T-helper 1 cell treated with Interleukin-12 subunit alpha and Interleukin-12 subunit beta and Interleukin-4 antibody, amounts not matched to agents 30 μg/mL and 1 μg/mL, for 36 hours (primary cell): ENCODE measurements around the gene SMCO2.

Experiments used
- H3K27ac Mint-ChIP-seq: one replicate; pipeline ENCODE4 v1.8.0; 2021; ENCODE audit warnings: mild to moderate bottlenecking, mixed read lengths
- H3K27me3 Mint-ChIP-seq: one replicate; pipeline ENCODE4 v1.8.0; 2021; ENCODE audit warnings: low read depth, mixed read lengths
- H3K36me3 Mint-ChIP-seq: one replicate; pipeline ENCODE4 v1.8.0; 2021; ENCODE audit warnings: low read depth, mixed read lengths
- H3K4me1 Mint-ChIP-seq: one replicate; pipeline ENCODE4 v1.8.0; 2021; ENCODE audit warnings: low read depth, mixed read lengths
- H3K4me3 Mint-ChIP-seq: one replicate; pipeline ENCODE4 v1.8.0; 2021; ENCODE audit warnings: mild to moderate bottlenecking, moderate library complexity, mixed read lengths
- H3K9me3 Mint-ChIP-seq: one replicate; pipeline ENCODE4 v1.8.0; 2021; ENCODE audit warnings: mixed read lengths

The SMCO2 gene

DNA sequence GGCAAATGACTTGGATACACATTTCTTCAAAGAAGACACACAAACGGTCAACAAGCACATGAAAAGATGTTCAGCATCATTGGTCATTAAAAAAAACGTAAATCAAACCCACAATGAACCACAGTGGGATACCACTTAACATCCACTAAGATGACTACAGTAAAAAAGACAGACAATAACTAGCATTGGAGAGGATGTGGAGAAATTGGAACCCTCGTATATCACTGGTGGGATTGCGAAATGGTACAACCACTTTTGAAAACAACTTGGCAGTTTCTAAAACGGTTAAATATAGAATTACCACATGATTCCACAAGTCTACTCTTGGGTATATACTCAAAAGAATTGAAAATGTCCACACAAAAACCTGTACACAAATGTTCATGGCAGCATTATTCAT is 52.2 kb downstream of the SMCO2 start:
- Mint-ChIP-seq H3K36me3 (peaks cover 24% of the 10 kb centered on the region), H3K4me1 (peaks cover 49% of the 10 kb centered on the region), H3K27ac (peak overlapping the region; percentile 68), H3K9me3 (peaks cover 4% of the 10 kb centered on the region), H3K27me3 (peaks cover 3% of the 10 kb centered on the region), H3K4me3 (no peak overlapping the region)

DNA sequence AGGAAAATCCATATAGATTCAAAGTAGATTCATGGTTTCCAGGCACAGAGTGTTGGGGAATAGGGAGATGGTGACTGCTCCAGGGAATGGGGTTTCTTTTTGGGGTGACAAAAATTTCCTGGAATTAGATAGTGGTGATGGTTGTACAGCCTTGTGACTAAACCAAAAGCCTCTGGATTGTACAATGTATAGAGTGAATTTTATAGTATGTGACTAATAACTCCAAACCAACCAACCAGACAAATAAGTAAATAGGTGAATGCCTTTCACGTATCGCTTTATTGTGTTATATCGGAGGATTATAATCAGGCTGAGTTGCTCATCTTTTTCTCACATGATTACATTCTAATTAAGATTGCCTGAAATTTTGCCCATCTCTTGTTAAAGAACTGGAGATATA is 52.8 kb downstream of the SMCO2 start:
- Mint-ChIP-seq H3K9me3 (peaks cover 4% of the 10 kb centered on the region), H3K4me1 (peaks cover 49% of the 10 kb centered on the region), H3K27me3 (peaks cover 3% of the 10 kb centered on the region), H3K27ac (no peak overlapping the region), H3K36me3 (peaks cover 27% of the 10 kb centered on the region), H3K4me3 (no peak overlapping the region)

DNA sequence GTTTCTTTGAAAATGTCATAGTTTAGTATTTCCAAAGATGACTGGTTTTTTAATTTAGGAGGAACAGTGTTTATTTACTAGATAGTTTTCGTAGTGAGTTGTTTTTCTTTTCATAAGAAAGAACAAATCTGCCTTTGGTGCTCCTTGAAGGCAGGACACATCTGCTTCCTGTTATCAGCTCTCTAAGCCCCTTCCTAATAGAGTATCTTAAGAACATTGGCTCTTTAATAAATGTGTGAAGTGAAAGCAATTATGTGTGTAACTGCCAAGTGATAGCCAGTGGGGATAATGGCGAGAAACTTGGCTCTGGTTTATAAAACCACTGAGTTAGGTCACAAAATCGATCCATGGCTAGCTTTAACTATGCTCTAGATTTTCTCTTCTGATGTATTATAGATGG is 54.0 kb downstream of the SMCO2 start:
- Mint-ChIP-seq H3K36me3 (peaks cover 20% of the 10 kb centered on the region), H3K27me3 (no peaks in the 10 kb centered on the region), H3K4me1 (peaks cover 46% of the 10 kb centered on the region), H3K9me3 (peaks cover 4% of the 10 kb centered on the region), H3K27ac (no peak overlapping the region), H3K4me3 (no peak overlapping the region)

DNA sequence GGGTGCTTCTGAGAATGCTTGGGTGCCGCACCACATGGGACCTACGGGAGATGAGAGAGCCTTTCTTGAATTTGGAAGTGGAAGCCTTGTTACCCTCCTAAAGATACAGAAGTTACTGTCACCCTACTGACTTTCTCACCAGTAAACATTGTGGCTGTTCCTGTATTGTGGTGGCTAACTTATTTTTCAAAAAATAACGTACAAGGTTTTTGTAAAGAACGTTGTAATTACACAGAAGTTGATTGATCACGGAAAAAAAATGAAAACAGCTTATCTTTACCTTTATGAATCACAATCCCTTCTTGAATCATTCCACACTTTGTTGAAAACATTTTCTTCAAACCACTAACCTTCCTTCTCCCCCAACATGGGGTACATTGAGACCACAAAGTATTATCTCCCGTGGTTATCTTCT is 55.5 kb downstream of the SMCO2 start:
- H3K4me3 Mint-ChIP-seq = peak overlapping the region; percentile 42
- H3K27ac Mint-ChIP-seq = peak overlapping the region; percentile 82
- peaks cover 22% of the 10 kb centered on the region for H3K36me3 Mint-ChIP-seq
- peaks cover 12% of the 10 kb centered on the region for H3K9me3 Mint-ChIP-seq
- peaks cover 40% of the 10 kb centered on the region for H3K4me1 Mint-ChIP-seq
- peaks cover 6% of the 10 kb centered on the region for H3K27me3 Mint-ChIP-seq

DNA sequence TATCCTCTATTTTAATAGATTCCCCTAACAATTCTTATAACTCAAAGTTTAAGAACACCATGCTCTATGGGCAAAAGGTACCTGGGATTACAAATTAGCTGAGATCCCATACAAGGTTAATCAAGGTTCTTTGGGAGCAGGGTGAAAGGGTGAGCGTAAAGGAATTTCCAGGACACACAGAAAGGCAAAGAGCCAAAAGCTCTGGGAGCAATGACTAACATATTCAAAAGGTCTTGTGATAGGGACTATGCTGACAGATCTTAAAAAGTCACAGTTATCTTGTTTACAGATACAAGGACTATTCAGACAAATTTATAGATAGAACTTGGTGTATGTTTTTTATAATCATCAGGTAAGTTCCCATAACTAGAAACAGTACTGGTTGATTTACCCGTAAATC is 58.0 kb downstream of the SMCO2 start:
- Mint-ChIP-seq H3K27ac (no peak overlapping the region), H3K9me3 (peaks cover 15% of the 10 kb centered on the region), H3K27me3 (peaks cover 6% of the 10 kb centered on the region), H3K4me1 (peaks cover 23% of the 10 kb centered on the region), H3K36me3 (peaks cover 11% of the 10 kb centered on the region), H3K4me3 (no peak overlapping the region)

DNA sequence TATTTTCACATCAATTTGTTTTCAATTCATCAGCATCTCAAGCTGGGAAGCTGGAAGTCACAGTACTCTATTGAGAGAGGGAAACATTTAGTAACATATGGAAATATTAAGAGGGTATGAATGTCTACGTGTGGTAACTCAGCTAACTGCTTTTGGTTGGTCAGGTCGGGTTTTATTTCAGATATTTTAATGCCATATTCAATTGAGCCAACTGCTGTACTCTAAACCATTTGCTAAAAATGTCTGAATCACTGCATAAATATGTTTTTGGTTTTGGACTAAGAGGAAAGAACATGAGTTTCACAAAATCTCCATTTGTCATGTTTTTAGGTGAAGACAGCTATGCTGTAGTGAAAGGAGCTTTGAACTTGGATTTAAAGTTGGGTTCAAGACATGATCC is 58.6 kb downstream of the SMCO2 start:
- peaks cover 6% of the 10 kb centered on the region for H3K27me3 Mint-ChIP-seq
- H3K9me3 Mint-ChIP-seq = peaks cover 15% of the 10 kb centered on the region
- no peak overlapping the region for H3K4me3 Mint-ChIP-seq
- H3K4me1 Mint-ChIP-seq = peaks cover 20% of the 10 kb centered on the region
- no peak overlapping the region for H3K27ac Mint-ChIP-seq
- peaks cover 11% of the 10 kb centered on the region for H3K36me3 Mint-ChIP-seq

DNA sequence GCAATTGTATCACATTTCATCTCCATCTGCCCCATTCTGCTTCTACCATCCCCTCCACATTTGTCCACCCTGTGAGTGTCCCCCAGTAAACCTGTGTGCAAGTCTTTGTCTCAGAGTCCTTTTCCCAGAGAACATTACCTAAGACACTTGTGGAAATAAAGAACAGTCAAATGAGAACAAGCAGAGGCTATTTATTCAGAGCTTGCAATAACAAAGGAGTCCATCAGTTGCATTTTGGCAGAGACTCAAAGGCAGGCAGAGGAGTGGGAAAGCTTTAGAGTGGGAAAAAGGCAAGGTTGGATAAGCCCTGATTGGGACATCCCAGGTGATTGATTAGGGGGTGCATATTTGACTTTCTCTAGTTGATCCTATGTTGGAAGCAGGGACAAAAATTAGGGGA is 59.2 kb downstream of the SMCO2 start:
- Mint-ChIP-seq H3K4me3 (no peak overlapping the region), H3K36me3 (peaks cover 11% of the 10 kb centered on the region), H3K9me3 (peaks cover 15% of the 10 kb centered on the region), H3K27me3 (peaks cover 6% of the 10 kb centered on the region), H3K27ac (no peak overlapping the region), H3K4me1 (peaks cover 15% of the 10 kb centered on the region)

DNA sequence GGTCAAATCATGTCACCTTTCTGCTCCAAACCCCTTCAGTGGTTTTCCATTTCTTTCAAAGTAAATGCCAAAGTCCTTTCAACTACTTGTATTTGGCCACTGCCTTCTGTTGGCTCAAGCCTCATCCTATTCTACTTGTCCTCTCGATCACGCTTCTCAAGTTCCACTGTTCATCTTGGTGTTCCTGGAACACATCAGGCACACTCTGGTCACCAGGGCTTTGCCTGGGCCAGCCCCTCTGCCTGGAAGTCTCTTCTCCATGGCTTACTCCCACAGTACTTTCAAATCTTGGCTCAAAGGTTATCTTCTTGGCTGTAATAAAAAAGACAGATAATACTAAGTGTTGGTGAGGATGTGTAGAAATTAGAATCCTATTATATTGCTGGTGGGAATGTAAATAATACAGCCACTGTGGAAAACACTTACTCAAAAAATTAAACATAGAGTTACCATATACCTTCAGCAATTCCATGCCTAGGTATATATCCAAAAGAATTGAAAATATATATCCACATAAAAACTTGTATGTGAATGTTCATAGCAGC is 60.2 kb downstream of the SMCO2 start:
- Mint-ChIP-seq H3K27ac (no peak overlapping the region), H3K9me3 (peaks cover 15% of the 10 kb centered on the region), H3K36me3 (peaks cover 11% of the 10 kb centered on the region), H3K4me3 (no peak overlapping the region), H3K27me3 (peaks cover 10% of the 10 kb centered on the region), H3K4me1 (peaks cover 11% of the 10 kb centered on the region)

DNA sequence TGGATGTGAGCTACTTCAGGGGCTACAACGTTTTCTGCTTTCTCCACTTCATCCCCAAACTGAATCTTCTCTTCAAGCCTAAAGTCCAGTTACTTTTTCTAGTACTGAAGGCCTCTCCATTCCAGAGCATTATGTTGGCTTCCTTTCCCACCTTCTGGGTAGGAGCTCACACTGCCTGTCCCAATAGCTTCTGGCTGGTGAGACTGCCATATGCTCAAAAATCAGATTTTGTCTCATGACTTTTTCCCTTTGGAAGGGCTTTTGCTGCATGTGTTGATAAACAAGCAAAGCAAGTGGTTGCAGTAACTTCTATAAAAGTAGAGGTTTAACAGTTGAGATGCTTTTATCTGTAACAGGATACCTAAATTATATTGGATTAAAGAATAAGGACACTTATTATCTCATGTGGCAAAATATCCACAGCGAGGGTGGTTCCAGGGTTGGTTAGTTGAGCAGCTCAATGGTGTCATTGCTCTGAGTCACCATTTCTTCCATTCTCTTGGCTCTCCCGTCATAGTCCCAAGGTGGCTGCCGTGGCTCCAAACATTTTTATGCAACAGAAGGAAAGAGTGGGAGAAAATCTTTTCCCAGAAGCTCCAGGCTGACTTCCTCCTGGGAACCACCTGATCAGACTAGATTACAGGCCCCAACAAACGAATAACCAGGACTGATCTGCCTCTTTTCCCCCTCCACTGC is 62.3 kb downstream of the SMCO2 start:
- peaks cover 11% of the 10 kb centered on the region for H3K9me3 Mint-ChIP-seq
- H3K27me3 Mint-ChIP-seq = peaks cover 10% of the 10 kb centered on the region

DNA sequence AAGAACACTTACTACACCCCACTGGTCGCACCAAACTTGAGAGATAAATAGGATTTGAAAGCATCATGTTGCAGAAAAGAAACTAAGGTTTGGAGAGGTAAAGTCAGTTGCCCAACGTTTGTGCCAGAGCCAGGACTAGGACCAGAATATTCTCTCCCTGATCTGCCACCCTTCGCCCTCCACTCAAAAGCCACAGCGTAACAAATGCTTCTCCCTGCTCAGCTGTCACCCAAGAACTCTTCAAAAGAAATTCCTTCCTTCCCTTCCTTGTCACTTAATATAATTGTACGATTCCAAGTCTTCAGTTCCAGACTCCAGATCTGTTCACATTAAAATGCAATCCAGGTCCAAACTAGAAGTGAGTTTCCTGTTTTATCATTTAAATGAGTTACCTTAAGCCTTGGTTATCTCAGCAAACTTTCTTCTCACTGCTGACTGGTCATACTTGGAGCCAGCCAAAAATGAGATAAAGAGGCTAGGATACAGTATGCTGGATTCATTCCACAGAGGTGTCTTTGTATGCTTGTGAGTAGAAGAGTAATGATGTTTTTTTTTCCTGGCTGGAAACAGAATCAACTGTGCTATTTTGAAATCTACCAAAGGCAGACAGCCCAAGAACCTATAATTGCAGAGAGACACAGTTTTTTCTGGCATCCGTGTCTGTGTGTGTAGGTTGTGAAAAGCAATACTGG is 64.6 kb downstream of the SMCO2 start:
- H3K36me3 Mint-ChIP-seq = peaks cover 6% of the 10 kb centered on the region
- H3K27ac Mint-ChIP-seq = no peak overlapping the region
- H3K9me3 Mint-ChIP-seq = peaks cover 11% of the 10 kb centered on the region
- no peaks in the 10 kb centered on the region for H3K4me1 Mint-ChIP-seq
- no peak overlapping the region for H3K4me3 Mint-ChIP-seq
- peaks cover 10% of the 10 kb centered on the region for H3K27me3 Mint-ChIP-seq

More for the DNA sequence above, 62.3 kb downstream of the SMCO2 start:
- Mint-ChIP-seq H3K4me3 (no peak overlapping the region), H3K27ac (no peak overlapping the region), H3K36me3 (peaks cover 7% of the 10 kb centered on the region), H3K4me1 (no peaks in the 10 kb centered on the region)

DNA sequence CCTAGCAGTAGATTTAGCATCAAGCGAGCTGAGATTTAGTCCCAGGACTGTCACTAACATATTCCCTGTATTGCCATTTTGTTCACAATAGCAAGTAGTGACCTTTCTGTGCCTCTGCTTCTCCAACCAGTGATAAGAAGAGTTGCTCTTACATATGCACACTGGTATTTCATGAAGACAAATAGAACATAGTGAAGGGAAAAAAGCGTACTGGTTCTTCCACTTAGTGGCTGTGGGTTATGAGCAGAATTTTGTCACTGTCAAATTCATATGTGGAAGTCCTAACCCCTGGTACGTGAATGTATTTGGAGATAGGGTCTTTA is 65.1 kb downstream of the SMCO2 start:
- Mint-ChIP-seq H3K4me3 (no peak overlapping the region), H3K36me3 (peaks cover under 1% of the 10 kb centered on the region), H3K4me1 (no peaks in the 10 kb centered on the region)

DNA sequence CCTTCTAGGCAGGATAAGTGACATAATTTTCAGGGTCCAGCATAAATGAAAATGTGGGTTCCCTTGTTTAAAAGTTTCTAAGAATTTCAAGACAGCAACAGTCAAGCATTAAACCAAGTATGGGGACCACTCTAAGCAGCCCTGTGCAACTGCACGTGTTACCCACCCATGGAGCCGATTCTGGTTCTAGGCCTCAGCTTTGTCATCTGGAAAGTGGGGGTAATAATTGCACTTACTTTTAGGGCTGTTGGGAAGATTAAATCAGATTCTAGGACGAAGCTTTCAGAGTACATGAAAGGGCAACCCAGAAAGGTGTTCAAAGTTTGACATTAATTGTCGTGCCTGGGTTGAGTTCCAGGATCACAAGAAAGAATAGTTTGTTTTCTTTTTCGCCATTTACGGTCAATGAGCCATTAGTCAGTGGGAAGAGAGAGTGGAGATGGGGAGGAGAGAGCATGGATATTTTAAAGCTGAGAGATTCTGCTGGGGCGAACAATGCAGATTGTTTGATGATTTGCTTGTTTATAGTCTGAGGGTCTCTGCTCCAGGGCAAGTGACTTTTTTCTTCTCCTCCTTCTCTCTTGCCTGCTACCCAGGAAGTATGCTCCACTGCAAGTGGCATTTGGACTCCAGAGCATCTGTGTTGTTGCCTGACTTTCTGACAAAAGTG is 66.8 kb downstream of the SMCO2 start:
- Mint-ChIP-seq H3K4me3 (no peak overlapping the region), H3K27me3 (peaks cover 16% of the 10 kb centered on the region), H3K4me1 (no peaks in the 10 kb centered on the region), H3K36me3 (no peaks in the 10 kb centered on the region), H3K9me3 (no peaks in the 10 kb centered on the region), H3K27ac (no peak overlapping the region)

More for the DNA sequence above, 65.1 kb downstream of the SMCO2 start:
- peaks cover 6% of the 10 kb centered on the region for H3K9me3 Mint-ChIP-seq
- peaks cover 10% of the 10 kb centered on the region for H3K27me3 Mint-ChIP-seq
- no peak overlapping the region for H3K27ac Mint-ChIP-seq

DNA sequence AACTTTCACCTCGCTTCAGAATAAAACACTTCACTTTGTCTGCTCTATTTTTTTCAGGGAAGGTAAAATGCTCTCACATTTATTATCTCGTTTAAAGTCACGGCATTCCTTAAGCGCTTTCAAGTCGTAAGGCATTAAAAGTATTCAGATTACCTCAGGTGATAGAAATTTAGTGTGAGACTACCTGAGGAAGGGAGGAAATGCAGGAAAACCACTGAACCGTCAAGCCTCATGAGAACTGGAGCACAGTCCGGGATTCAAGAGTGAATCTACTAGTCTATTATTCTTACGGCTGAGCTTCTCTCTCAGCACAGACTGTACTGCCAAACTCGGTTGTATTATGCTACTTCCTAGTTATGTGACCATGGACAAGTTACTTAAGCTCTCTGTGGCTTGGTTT is 69.1 kb downstream of the SMCO2 start:
- H3K9me3 Mint-ChIP-seq = no peaks in the 10 kb centered on the region
- H3K36me3 Mint-ChIP-seq = no peaks in the 10 kb centered on the region
- no peak overlapping the region for H3K4me3 Mint-ChIP-seq
- H3K4me1 Mint-ChIP-seq = no peaks in the 10 kb centered on the region
- H3K27ac Mint-ChIP-seq = no peak overlapping the region
- H3K27me3 Mint-ChIP-seq = peaks cover 25% of the 10 kb centered on the region

DNA sequence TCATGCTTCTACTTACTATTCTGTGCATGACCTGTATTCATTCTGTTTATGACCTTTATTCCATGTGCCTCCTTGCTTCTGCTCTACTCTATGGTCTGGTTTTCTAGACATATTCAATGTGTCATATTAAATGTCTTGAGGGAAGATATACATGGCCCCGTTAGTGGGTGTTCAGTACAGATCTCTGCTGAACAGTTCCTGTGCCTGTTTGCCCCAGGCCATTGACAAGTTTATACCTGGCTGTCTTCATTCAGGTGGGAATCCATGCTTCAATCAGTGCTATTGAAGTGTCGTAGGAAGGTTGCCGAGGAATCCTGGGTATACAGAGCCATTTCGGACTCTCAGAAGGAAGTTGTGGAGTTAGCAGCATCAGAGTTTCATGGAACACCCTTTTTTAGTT is 70.1 kb downstream of the SMCO2 start:
- H3K36me3 Mint-ChIP-seq = no peaks in the 10 kb centered on the region
- no peak overlapping the region for H3K27ac Mint-ChIP-seq
- no peaks in the 10 kb centered on the region for H3K9me3 Mint-ChIP-seq
- no peak overlapping the region for H3K4me3 Mint-ChIP-seq
- peaks cover 26% of the 10 kb centered on the region for H3K27me3 Mint-ChIP-seq
- peaks cover 5% of the 10 kb centered on the region for H3K4me1 Mint-ChIP-seq

DNA sequence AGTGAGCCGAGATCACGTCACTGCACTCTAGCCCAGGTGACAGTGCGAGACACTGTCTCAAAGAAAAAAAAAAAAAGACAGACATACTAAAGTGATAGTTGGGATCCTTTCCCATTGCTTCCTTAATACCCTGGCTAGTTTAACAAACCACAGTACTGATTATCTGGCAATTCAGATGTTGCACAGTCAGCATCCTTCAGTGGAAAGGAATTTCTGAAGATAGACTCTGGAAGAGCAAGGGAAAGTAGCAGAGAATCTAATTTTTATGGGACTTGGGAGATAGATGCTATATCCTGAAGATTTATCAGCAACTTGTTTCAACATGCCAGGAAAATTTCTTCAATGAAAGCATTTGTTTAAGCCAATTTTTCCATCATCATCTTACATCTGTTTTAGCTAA is 71.0 kb downstream of the SMCO2 start:
- Mint-ChIP-seq H3K27ac (no peak overlapping the region), H3K27me3 (peaks cover 26% of the 10 kb centered on the region), H3K4me1 (peaks cover 9% of the 10 kb centered on the region), H3K9me3 (no peaks in the 10 kb centered on the region), H3K4me3 (no peak overlapping the region), H3K36me3 (no peaks in the 10 kb centered on the region)
